Measurements from ENCODE around the gene MARCO. TPM values are rescaled to one million over a fixed set of nuclear protein-coding genes. Genes with fewer than 3 reads are reported as not detected.

The MARCO gene
- total RNA-seq, 2 donors from 2014 or later: not detected

DNA sequence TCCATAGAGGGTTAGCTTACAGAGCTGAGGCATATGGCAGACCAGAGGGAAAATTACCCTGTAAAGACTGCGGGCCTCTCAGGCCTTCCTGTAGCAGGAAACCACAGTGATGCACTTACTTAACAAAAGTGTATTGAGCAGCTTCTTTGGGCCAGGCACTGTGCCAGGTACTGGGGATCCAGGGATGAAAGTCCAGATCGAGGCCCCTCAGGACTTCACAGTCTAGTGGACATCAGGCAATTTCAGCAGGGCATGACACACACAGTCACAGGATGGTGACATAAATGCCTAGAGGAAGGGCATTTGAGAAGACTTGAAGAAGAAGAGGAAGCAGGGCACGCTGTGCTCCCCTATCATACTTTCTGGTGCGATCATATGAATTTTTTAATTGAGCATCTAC is 71.7 kb downstream of the MARCO start:
- H3K27me3 Mint-ChIP-seq (ENCODE audit: insufficient read depth): peaks cover 52% of the 10 kb centered on the region
- Histone ChIP-seq H3K4me1 (ENCODE audit: control insufficient read depth, insufficient read depth, low read length) (no peaks in the 10 kb centered on the region), H3K27ac (ENCODE audit: low read depth, low read length) (no peak overlapping the region)

DNA sequence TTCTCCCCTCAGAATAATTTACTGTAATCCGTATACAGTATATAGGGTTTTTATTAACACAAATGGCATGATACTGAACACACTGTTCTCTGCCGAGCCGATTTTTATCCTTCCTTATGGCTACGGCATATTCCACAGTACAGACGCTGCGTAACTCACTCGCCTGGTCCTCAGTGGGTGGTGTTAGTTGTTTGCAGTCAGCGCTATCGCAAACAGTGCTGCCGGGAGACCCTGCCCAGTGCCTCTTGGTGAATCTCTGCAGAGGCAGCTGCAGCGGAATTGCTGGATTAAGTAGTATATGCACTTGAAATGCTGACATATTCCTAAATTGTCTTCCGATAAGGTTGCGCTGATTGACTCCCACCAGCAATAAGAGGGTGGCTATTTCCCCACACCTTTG is 73.9 kb downstream of the MARCO start:
- H3K9me3 Mint-ChIP-seq: peaks cover 2% of the 10 kb centered on the region
- TF ChIP-seq, protein P1, sequence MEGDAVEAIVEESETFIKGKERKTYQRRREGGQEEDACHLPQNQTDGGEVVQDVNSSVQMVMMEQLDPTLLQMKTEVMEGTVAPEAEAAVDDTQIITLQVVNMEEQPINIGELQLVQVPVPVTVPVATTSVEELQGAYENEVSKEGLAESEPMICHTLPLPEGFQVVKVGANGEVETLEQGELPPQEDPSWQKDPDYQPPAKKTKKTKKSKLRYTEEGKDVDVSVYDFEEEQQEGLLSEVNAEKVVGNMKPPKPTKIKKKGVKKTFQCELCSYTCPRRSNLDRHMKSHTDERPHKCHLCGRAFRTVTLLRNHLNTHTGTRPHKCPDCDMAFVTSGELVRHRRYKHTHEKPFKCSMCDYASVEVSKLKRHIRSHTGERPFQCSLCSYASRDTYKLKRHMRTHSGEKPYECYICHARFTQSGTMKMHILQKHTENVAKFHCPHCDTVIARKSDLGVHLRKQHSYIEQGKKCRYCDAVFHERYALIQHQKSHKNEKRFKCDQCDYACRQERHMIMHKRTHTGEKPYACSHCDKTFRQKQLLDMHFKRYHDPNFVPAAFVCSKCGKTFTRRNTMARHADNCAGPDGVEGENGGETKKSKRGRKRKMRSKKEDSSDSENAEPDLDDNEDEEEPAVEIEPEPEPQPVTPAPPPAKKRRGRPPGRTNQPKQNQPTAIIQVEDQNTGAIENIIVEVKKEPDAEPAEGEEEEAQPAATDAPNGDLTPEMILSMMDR (conservative IDR thresholded peaks at IDR 0.05): no peak
- H3K36me3 ChIP-seq (ENCODE audit: control insufficient read depth, insufficient read depth, low read length): no peaks in the 10 kb centered on the region
- WGBS, 2 experiments (ENCODE audit: insufficient coverage in 1 of 2, insufficient read length in 1 of 2): 83 to 86% methylated on average over 8 to 13 of the region's 13 CpGs
- DNase-seq: no peak
- H3K4me1 Mint-ChIP-seq: peaks cover 11% of the 10 kb centered on the region
- no peak overlapping the region for H3K4me3 ChIP-seq (ENCODE audit: low read length)
- H3K27ac ChIP-seq (ENCODE audit: low read depth, low read length): no peak overlapping the region
- no peak overlapping the region for H3K27ac Mint-ChIP-seq
- H3K27me3 Mint-ChIP-seq (ENCODE audit: insufficient read depth): peaks cover 35% of the 10 kb centered on the region
- no peaks in the 10 kb centered on the region for H3K4me1 ChIP-seq (ENCODE audit: control insufficient read depth, insufficient read depth, low read length)
- no peaks in the 10 kb centered on the region for H3K36me3 Mint-ChIP-seq (ENCODE audit: low read depth)
- H3K4me3 Mint-ChIP-seq: no peak overlapping the region
- no peaks in the 10 kb centered on the region for H3K9me3 ChIP-seq (ENCODE audit: control insufficient read depth, low read length)
- H3K9ac ChIP-seq (ENCODE audit: extremely low read depth, low read length, poor library complexity, severe bottlenecking): no peak overlapping the region
- peaks cover 33% of the 10 kb centered on the region for H3K27me3 ChIP-seq (ENCODE audit: control insufficient read depth, insufficient read depth, low read length, poor library complexity, severe bottlenecking)

More for the DNA sequence above, 71.7 kb downstream of the MARCO start:
- peaks cover 11% of the 10 kb centered on the region for H3K4me1 Mint-ChIP-seq
- H3K36me3 Mint-ChIP-seq (ENCODE audit: low read depth): no peaks in the 10 kb centered on the region
- no peaks in the 10 kb centered on the region for H3K36me3 ChIP-seq (ENCODE audit: control insufficient read depth, insufficient read depth, low read length)
- H3K9me3 Mint-ChIP-seq: peaks cover 2% of the 10 kb centered on the region
- TF ChIP-seq, protein P1 (conservative IDR thresholded peaks at IDR 0.05): no peak
- no peak overlapping the region for H3K4me3 Mint-ChIP-seq
- H3K4me3 ChIP-seq (ENCODE audit: low read length): no peak overlapping the region
- H3K9me3 ChIP-seq (ENCODE audit: control insufficient read depth, low read length): no peaks in the 10 kb centered on the region
- WGBS, 2 experiments (ENCODE audit: insufficient coverage in 1 of 2, insufficient read length in 1 of 2): 97 to 100% methylated on average over 2 to 4 of the region's 4 CpGs
- DNase-seq: no peak
- no peak overlapping the region for H3K27ac Mint-ChIP-seq
- H3K27me3 ChIP-seq (ENCODE audit: control insufficient read depth, insufficient read depth, low read length, poor library complexity, severe bottlenecking): peaks cover 49% of the 10 kb centered on the region
- H3K9ac ChIP-seq (ENCODE audit: extremely low read depth, low read length, poor library complexity, severe bottlenecking): no peak overlapping the region

DNA sequence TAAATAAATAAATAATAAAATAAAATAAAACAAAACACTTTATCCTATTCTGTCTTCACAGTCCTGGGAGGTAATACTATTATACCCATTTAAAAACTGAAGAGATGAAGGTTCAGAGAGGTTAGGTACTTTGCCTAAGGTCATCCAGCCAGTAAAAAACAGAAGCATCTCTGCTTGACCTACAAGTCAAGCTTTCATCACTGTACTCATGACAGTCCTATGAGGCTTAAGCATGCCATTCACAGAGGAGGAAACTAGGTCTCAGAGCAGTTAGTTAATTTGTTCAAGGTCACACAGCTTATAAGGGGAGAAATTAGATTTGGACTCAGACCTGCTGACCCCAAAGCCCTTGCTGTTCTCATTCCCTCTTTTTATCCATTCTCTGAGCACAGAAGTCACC is 77.5 kb downstream of the MARCO start:
- no peaks in the 10 kb centered on the region for H3K36me3 Mint-ChIP-seq (ENCODE audit: low read depth)
- H3K4me3 Mint-ChIP-seq: no peak overlapping the region
- TF ChIP-seq, protein P1 (conservative IDR thresholded peaks at IDR 0.05): no peak
- H3K9me3 ChIP-seq (ENCODE audit: control insufficient read depth, low read length): no peaks in the 10 kb centered on the region
- no peak for DNase-seq
- peaks cover 2% of the 10 kb centered on the region for H3K9me3 Mint-ChIP-seq
- H3K27me3 ChIP-seq (ENCODE audit: control insufficient read depth, insufficient read depth, low read length, poor library complexity, severe bottlenecking): peaks cover 16% of the 10 kb centered on the region
- H3K4me3 ChIP-seq (ENCODE audit: low read length): no peak overlapping the region
- peaks cover 13% of the 10 kb centered on the region for H3K27me3 Mint-ChIP-seq (ENCODE audit: insufficient read depth)
- peaks cover 11% of the 10 kb centered on the region for H3K4me1 Mint-ChIP-seq
- no peaks in the 10 kb centered on the region for H3K36me3 ChIP-seq (ENCODE audit: control insufficient read depth, insufficient read depth, low read length)
- H3K9ac ChIP-seq (ENCODE audit: extremely low read depth, low read length, poor library complexity, severe bottlenecking): no peak overlapping the region
- no peak overlapping the region for H3K27ac Mint-ChIP-seq
- H3K27ac ChIP-seq (ENCODE audit: low read depth, low read length): no peak overlapping the region
- no peaks in the 10 kb centered on the region for H3K4me1 ChIP-seq (ENCODE audit: control insufficient read depth, insufficient read depth, low read length)

All from endodermal cell (in vitro differentiated cells).